ENCODE measurements around the gene YLPM1. TPM values are rescaled to one million over a fixed set of nuclear protein-coding genes. Genes with fewer than 3 reads are reported as not detected.

Gene YLPM1
- total and polyA plus RNA-seq, 2 donors (not counting 3 experiments of a cell fraction or from before 2014, with no cell fraction given): 14.9 to 85.7 TPM

DNA sequence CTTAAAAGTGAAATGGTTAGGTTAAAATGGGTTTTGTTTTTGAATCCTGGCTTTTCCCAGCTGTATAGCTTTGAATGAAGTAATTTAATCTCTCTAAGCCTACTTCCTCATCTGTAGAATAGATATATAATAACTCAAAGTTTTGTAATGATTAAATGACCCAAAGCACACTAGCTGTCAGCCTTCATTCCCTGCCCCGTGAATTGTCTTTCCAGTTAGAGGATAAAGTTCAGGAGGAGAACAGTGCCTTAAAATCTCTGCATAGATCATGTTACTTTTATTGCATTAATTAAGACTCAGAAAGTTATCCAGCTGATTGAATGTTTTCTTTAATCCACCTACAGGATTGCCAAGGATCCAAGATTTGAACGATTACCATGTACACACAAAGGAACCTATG lies 30.7 kb upstream of the YLPM1 start:
- dilution Hi-C loops (cut with MboI; ENCODE audit: extremely low pct_ligation_motif_present, low sequenced_read_pairs): no loop called here
- no peaks in the 10 kb centered on the region for H3K79me2 ChIP-seq (ENCODE audit: control insufficient read depth, insufficient read depth, low read length)
- no TSS peak for BruUV-seq (replicated peaks)
- H3K9me1 ChIP-seq (replicated peaks; ENCODE audit: control insufficient read depth, extremely low read depth, insufficient read depth, low read length): no peaks in the 10 kb centered on the region
- no peaks in the 10 kb centered on the region for H4K20me1 ChIP-seq (replicated peaks; ENCODE audit: control insufficient read depth, extremely low read depth, insufficient read depth, low read length)
- ChIA-PET POLR2A (no interaction called here), CTCF (interaction anchor here (1.8 to 2.7 kb wide), 2 partner anchors 72 to 123 kb away, joined by 4 to 10 read pairs; no protein-coding TSS in a partner anchor)
- no peak overlapping the region for H3K4me2 ChIP-seq (ENCODE audit: insufficient read depth, low read length)
- no peak overlapping the region for H3K27ac ChIP-seq (ENCODE audit: insufficient read depth, low read depth, low read length)
- TF ChIP-seq POLR2AphosphoS5 (IDR thresholded peaks at IDR 0.05; ENCODE audit: insufficient read depth, low read depth, low read length) (no peak), FOS (IDR thresholded peaks at IDR 0.05; ENCODE audit: borderline replicate concordance, insufficient read depth, low read length) (no peak)
- TF ChIP-seq, protein P1, sequence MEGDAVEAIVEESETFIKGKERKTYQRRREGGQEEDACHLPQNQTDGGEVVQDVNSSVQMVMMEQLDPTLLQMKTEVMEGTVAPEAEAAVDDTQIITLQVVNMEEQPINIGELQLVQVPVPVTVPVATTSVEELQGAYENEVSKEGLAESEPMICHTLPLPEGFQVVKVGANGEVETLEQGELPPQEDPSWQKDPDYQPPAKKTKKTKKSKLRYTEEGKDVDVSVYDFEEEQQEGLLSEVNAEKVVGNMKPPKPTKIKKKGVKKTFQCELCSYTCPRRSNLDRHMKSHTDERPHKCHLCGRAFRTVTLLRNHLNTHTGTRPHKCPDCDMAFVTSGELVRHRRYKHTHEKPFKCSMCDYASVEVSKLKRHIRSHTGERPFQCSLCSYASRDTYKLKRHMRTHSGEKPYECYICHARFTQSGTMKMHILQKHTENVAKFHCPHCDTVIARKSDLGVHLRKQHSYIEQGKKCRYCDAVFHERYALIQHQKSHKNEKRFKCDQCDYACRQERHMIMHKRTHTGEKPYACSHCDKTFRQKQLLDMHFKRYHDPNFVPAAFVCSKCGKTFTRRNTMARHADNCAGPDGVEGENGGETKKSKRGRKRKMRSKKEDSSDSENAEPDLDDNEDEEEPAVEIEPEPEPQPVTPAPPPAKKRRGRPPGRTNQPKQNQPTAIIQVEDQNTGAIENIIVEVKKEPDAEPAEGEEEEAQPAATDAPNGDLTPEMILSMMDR (IDR thresholded peaks at IDR 0.05; ENCODE audit: extremely low read depth in 1 of 2, insufficient read depth in 1 of 2, low read depth in 1 of 2, low read length in 2 of 2): no peak
- TF ChIP-seq, protein P2, sequence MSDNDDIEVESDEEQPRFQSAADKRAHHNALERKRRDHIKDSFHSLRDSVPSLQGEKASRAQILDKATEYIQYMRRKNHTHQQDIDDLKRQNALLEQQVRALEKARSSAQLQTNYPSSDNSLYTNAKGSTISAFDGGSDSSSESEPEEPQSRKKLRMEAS (IDR thresholded peaks at IDR 0.05; ENCODE audit: insufficient read depth, insufficient read length): no peak
- H3K27me3 ChIP-seq (ENCODE audit: control insufficient read depth in 2 of 2, insufficient read depth in 2 of 2, low read length in 2 of 2): no peaks in the 10 kb centered on the region
- H3K36me3 ChIP-seq (ENCODE audit: control insufficient read depth in 2 of 2, extremely low read depth in 1 of 2, insufficient read depth in 2 of 2, low read length in 2 of 2): peaks cover 6 to 18% of the 10 kb centered on the region in 2 experiments
- H2AFZ ChIP-seq (ENCODE audit: low read depth, low read length): no peak overlapping the region
- no peak overlapping the region for H3K9ac ChIP-seq (replicated peaks; ENCODE audit: extremely low read depth, insufficient read depth, low read length)
- DNase-seq (ENCODE audit: low read depth, low spot score) (no peak), FAIRE-seq (no peak)
- H3K4me3 ChIP-seq (replicated peaks in 1 of 3; ENCODE audit: insufficient read depth in 1 of 3, low read depth in 1 of 3, low read length in 3 of 3): no peak overlapping the region
- H3K9me3 ChIP-seq (replicated peaks; ENCODE audit: control insufficient read depth, insufficient read depth, low read length): no peaks in the 10 kb centered on the region
- H3K4me1 ChIP-seq (ENCODE audit: control insufficient read depth, extremely low read depth, insufficient read depth, low read length): no peaks in the 10 kb centered on the region
- intact Hi-C loops (cut with micrococcal nuclease): no loop called here

DNA sequence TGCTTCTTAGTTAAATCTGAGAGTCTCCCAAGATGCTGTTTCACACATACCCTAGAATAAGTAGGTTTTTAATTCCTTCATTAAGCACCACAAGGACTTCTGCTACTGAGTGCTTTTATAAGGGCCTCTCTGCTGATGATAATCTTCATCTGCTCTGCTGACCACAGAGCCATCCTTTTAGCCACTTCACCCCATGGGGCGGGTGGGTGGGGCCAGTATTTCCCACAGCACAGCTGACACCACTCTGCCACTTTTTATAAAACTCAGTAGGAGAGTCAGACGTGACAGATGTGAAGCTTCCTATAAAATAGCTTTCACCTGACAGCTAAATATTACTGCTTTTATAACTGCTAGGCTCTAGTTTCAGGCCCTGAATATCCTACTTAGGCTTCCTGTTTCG lies 29.9 kb upstream of the YLPM1 start:
- peaks cover 6 to 18% of the 10 kb centered on the region in 2 experiments for H3K36me3 ChIP-seq (ENCODE audit: control insufficient read depth in 2 of 2, extremely low read depth in 1 of 2, insufficient read depth in 2 of 2, low read length in 2 of 2)
- no peak overlapping the region for H3K4me2 ChIP-seq (ENCODE audit: insufficient read depth, low read length)
- no peak overlapping the region for H3K4me3 ChIP-seq (replicated peaks in 1 of 3; ENCODE audit: insufficient read depth in 1 of 3, low read depth in 1 of 3, low read length in 3 of 3)
- H3K9me1 ChIP-seq (replicated peaks; ENCODE audit: control insufficient read depth, extremely low read depth, insufficient read depth, low read length): no peaks in the 10 kb centered on the region
- ChIA-PET CTCF (interaction anchor here (0.6 to 1.8 kb wide), 3 partner anchors 9 to 71 kb away, joined by 3 to 5 read pairs (median 4); no protein-coding TSS in a partner anchor), POLR2A (no interaction called here)
- intact Hi-C loops (cut with micrococcal nuclease) (no loop called here), dilution Hi-C loops (cut with MboI; ENCODE audit: extremely low pct_ligation_motif_present, low sequenced_read_pairs) (no loop called here)
- no peaks in the 10 kb centered on the region for H4K20me1 ChIP-seq (replicated peaks; ENCODE audit: control insufficient read depth, extremely low read depth, insufficient read depth, low read length)
- no peak overlapping the region for H3K9ac ChIP-seq (replicated peaks; ENCODE audit: extremely low read depth, insufficient read depth, low read length)
- TF ChIP-seq, protein P2 (IDR thresholded peaks at IDR 0.05; ENCODE audit: insufficient read depth, insufficient read length): no peak
- TF ChIP-seq POLR2A (IDR thresholded peaks at IDR 0.05; ENCODE audit: low read depth, low read length): no peak
- H3K4me1 ChIP-seq (ENCODE audit: control insufficient read depth, extremely low read depth, insufficient read depth, low read length): no peaks in the 10 kb centered on the region
- H3K27ac ChIP-seq (ENCODE audit: insufficient read depth, low read depth, low read length): no peak overlapping the region
- H3K27me3 ChIP-seq (ENCODE audit: control insufficient read depth in 2 of 2, insufficient read depth in 2 of 2, low read length in 2 of 2): no peaks in the 10 kb centered on the region
- no peak overlapping the region for H2AFZ ChIP-seq (ENCODE audit: low read depth, low read length)
- no peak for DNase-seq (ENCODE audit: low read depth, low spot score)
- no peak for FAIRE-seq
- no peaks in the 10 kb centered on the region for H3K9me3 ChIP-seq (replicated peaks; ENCODE audit: control insufficient read depth, insufficient read depth, low read length)
- no TSS peak for BruUV-seq (replicated peaks)
- H3K79me2 ChIP-seq (ENCODE audit: control insufficient read depth, insufficient read depth, low read length): no peaks in the 10 kb centered on the region
